ENCODE results near the gene DPP4.

DNA sequence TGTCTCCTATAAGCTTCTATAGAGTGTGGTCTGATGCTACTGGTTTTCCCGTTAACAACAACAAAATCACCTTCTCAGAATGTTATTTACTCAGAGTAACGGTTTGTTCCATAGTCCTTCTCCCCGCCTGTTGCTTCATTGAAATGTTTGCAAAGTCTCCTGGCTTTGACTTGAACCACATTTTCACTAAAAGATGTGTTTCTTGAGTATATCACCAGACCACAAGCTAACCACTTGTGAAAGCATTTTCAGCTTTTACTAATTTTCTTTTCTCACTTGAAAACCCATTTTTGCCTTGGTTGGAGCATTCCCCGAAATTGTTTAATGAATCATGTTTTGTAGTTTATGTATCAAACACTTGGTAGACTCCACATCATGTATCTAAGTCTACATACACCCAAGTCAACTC is 121.2 kb downstream of the DPP4 start:
- TF ChIP-seq, protein P1, sequence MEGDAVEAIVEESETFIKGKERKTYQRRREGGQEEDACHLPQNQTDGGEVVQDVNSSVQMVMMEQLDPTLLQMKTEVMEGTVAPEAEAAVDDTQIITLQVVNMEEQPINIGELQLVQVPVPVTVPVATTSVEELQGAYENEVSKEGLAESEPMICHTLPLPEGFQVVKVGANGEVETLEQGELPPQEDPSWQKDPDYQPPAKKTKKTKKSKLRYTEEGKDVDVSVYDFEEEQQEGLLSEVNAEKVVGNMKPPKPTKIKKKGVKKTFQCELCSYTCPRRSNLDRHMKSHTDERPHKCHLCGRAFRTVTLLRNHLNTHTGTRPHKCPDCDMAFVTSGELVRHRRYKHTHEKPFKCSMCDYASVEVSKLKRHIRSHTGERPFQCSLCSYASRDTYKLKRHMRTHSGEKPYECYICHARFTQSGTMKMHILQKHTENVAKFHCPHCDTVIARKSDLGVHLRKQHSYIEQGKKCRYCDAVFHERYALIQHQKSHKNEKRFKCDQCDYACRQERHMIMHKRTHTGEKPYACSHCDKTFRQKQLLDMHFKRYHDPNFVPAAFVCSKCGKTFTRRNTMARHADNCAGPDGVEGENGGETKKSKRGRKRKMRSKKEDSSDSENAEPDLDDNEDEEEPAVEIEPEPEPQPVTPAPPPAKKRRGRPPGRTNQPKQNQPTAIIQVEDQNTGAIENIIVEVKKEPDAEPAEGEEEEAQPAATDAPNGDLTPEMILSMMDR (IDR thresholded peaks at IDR 0.05) = no peak
- TF ChIP-seq POLR2AphosphoS5 (IDR thresholded peaks at IDR 0.05) = no peak

Data from prostate gland (tissue), 2 donors.